B cell (primary cell): Measurements from ENCODE around the gene KLHL35. TPM values are rescaled to one million over a fixed set of nuclear protein-coding genes. Genes with fewer than 3 reads are reported as not detected.

ENCODE experiments used
- ATAC-seq: fragments of 200-7000 bp; cut with Tn5 transposase; one replicate; pipeline ENCODE4 v1.10.0; 2021; ENCODE audit warnings: low read depth, mild to moderate bottlenecking, moderate number of reproducible peaks, moderate library complexity
- CTCF ChIA-PET: fragments of 350-600 bp; sonication (Branson Sonifier 250); formaldehyde crosslinking; loops from one replicate; lab custom pipeline; 2021; ENCODE audit warnings: antibody characterized with exemption, inconsistent platforms; lab: Charles Lee
- POLR2A ChIA-PET: fragments of 350-600 bp; sonication (Branson Sonifier 250); formaldehyde crosslinking; loops from one replicate; lab custom pipeline; 2021; ENCODE audit warnings: antibody characterized with exemption; lab: Charles Lee
- DNase-seq: peaks from one replicate; pipeline ENCODE4 v3.0.0; 2013
- H2AFZ ChIP-seq: 2 replicates; pipeline ENCODE4 v1.6.1; 2012; ENCODE audit warnings: mild to moderate bottlenecking, low read depth, low read length; ENCODE audit not compliant: insufficient read depth, poor library complexity, severe bottlenecking
- H3K27ac ChIP-seq, 2 donors: 1 replicate in 1 of 2; 2 replicates in 1 of 2; pipeline ENCODE4 v1.5.1; 2012 to 2013; ENCODE audit warnings: low read length in 2 of 2, mild to moderate bottlenecking in 2 of 2, moderate library complexity in 1 of 2
- H3K27me3 ChIP-seq, 4 experiments: fragments of 200-600 bp in 1 of 4; sonication (generic) in 1 of 4; replicated peaks in 1 of 4; 1 replicate in 2 of 4; 2 replicates in 2 of 4; pipeline versions ENCODE4 v1.6.1 to v1.7.0; 2013 to 2016; ENCODE audit warnings: low read length in 3 of 4, mild to moderate bottlenecking in 2 of 4, mixed read lengths in 1 of 4, moderate library complexity in 1 of 4; ENCODE audit not compliant: insufficient read depth in 4 of 4, control insufficient read depth in 3 of 4; ENCODE audit errors: control extremely low read depth in 1 of 4
- H3K36me3 ChIP-seq, 2 experiments: replicated peaks in 1 of 2; 1 replicate in 1 of 2; 2 replicates in 1 of 2; pipeline versions ENCODE4 v1.6.1 to v1.7.1; 2013; ENCODE audit warnings: low read length in 1 of 2; ENCODE audit not compliant: insufficient read depth in 2 of 2, control insufficient read depth in 1 of 2; ENCODE audit errors: control extremely low read depth in 1 of 2, extremely low read depth in 1 of 2
- H3K4me1 ChIP-seq, 2 donors: fragments of 200-600 bp in 1 of 2; sonication (generic) in 1 of 2; 1 replicate in 1 of 2; 2 replicates in 1 of 2; pipeline versions ENCODE4 v1.5.1 to v1.6.1; 2013 to 2017; ENCODE audit warnings: low read length in 2 of 2; ENCODE audit not compliant: control insufficient read depth in 2 of 2, insufficient read depth in 2 of 2
- H3K4me2 ChIP-seq: replicated peaks from 2 replicates; pipeline ENCODE3; 2012; ENCODE audit warnings: mild to moderate bottlenecking, low read depth, low read length; ENCODE audit not compliant: poor library complexity, severe bottlenecking
- H3K4me3 ChIP-seq, 5 experiments: fragments of 200-600 bp in 1 of 5; sonication (generic) in 1 of 5; 1 replicate in 3 of 5; 2 replicates in 2 of 5; pipeline versions ENCODE4 v1.5.1 to v1.7.0; 2011 to 2016; ENCODE audit warnings: low read length in 4 of 5, mild to moderate bottlenecking in 4 of 5, low read depth in 2 of 5, control low read depth in 1 of 5, moderate library complexity in 1 of 5; ENCODE audit not compliant: insufficient read depth in 1 of 5; ENCODE audit errors: control extremely low read depth in 1 of 5, extremely low read depth in 1 of 5
- H3K79me2 ChIP-seq: fragments of 200-600 bp; sonication (generic); one replicate; pipeline ENCODE4 v1.6.0; 2016; ENCODE audit warnings: low read length; ENCODE audit not compliant: control insufficient read depth, insufficient read depth
- H3K9ac ChIP-seq: fragments of 200-600 bp; sonication (generic); 2 replicates; pipeline ENCODE4 v1.6.1; 2017; ENCODE audit warnings: mild to moderate bottlenecking, low read length, moderate library complexity
- H3K9me3 ChIP-seq, 3 donors: one replicate each; pipeline versions ENCODE4 v1.6.1 to v1.7.1; 2013; ENCODE audit warnings: low read length in 2 of 3; ENCODE audit not compliant: control insufficient read depth in 2 of 3, insufficient read depth in 1 of 3; ENCODE audit errors: control extremely low read depth in 1 of 3
- H4K20me1 ChIP-seq: 2 replicates; pipeline ENCODE4 v1.6.0; 2012; ENCODE audit warnings: mild to moderate bottlenecking, low read length; ENCODE audit not compliant: insufficient read depth, control insufficient read depth, poor library complexity, severe bottlenecking
- H3K27ac Mint-ChIP-seq: one replicate; pipeline ENCODE4 v1.8.0; 2021; ENCODE audit warnings: mixed read lengths
- H3K27me3 Mint-ChIP-seq: one replicate; pipeline ENCODE4 v1.8.0; 2021; ENCODE audit warnings: mixed read lengths
- H3K4me1 Mint-ChIP-seq: one replicate; pipeline ENCODE4 v1.8.0; 2021; ENCODE audit warnings: mixed read lengths
- H3K4me3 Mint-ChIP-seq: one replicate; pipeline ENCODE4 v1.8.0; 2021; ENCODE audit warnings: mixed read lengths
- H3K9me3 Mint-ChIP-seq: one replicate; pipeline ENCODE4 v1.8.0; 2022; ENCODE audit warnings: mixed read lengths; ENCODE audit not compliant: insufficient read depth
- CTCF ChIP-seq: fragments of 200-600 bp; IDR thresholded peaks from one replicate; pipeline ENCODE4 v1.8.0; 2022; ENCODE audit warnings: antibody characterized with exemption, mild to moderate bottlenecking
- EZH2 ChIP-seq: IDR thresholded peaks from 2 replicates; pipeline ENCODE4 v1.6.1; 2012; ENCODE audit warnings: borderline replicate concordance, low read depth, mild to moderate bottlenecking, moderate library complexity, low read length; ENCODE audit not compliant: insufficient read depth, poor library complexity, severe bottlenecking
- WGBS: methylation state at CpG from one replicate; pipeline ENCODE4 v1.1.5; 2013; ENCODE audit warnings: missing lambda C conversion rate; ENCODE audit not compliant: insufficient coverage; 5-methylcytosine and 5-hydroxymethylcytosine counted together
- intact Hi-C: fragments of 100-400 bp; cut with micrococcal nuclease; formaldehyde crosslinking; loops from one replicate; pipeline ENCODE4 v1.10.0; 2022
- polyA plus RNA-seq: library from polyadenylated mRNA; depleted of rRNA; stranded (reverse); fragments of >200 nt; gene quantifications from 2 replicates; pipeline ENCODE4 v1.2.3, GENCODE V29; 2012
- total RNA-seq, 2 donors: library from RNA; stranded (reverse); fragments of 120-200 nt in 1 of 2; gene quantifications; 1 replicate in 1 of 2; 2 replicates in 1 of 2; pipeline versions ENCODE4 v1.2.3 to v1.2.4, GENCODE V29; 2013 to 2022

KLHL35 gene
- total and polyA plus RNA-seq, 2 donors (not counting 1 experiment from before 2014, with no cell fraction given), result 0.55 to 0.59 TPM

GRCh38 chr11:75469785-75470405, 36.9 kb upstream of the KLHL35 start:
- Histone ChIP-seq H3K79me2 (no peaks in the 10 kb centered on the region), H3K4me1 (peaks cover 3 to 8% of the 10 kb centered on the region in 2 donors), H3K9ac (no peak overlapping the region), H3K27me3 (no peaks in the 10 kb centered on the region), H3K9me3 (no peaks in the 10 kb centered on the region), H3K4me3 (no peak overlapping the region), H3K4me2 (no peak overlapping the region), H3K36me3 (no peaks in the 10 kb centered on the region), H3K27ac (no peak overlapping the region), H2AFZ (no peak overlapping the region), H4K20me1 (no peaks in the 10 kb centered on the region)
- Mint-ChIP-seq H3K27ac (no peak overlapping the region), H3K4me1 (peaks cover 16% of the 10 kb centered on the region), H3K4me3 (no peak overlapping the region), H3K27me3 (no peaks in the 10 kb centered on the region), H3K9me3 (no peaks in the 10 kb centered on the region)
- TF ChIP-seq EZH2, result no peak
- no peak for TF ChIP-seq CTCF
- intact Hi-C loops, result no loop called here
- no peak for ATAC-seq
- ChIA-PET POLR2A (no interaction called here), CTCF (interaction anchor here (1.2 kb wide), 1 partner anchor 62 kb away, joined by 4 read pairs; no protein-coding TSS in a partner anchor)
- DNase-seq, result no peak
- WGBS, result 69% methylated on average over 1 of the region's 6 CpGs

- Mint-ChIP-seq H3K9me3 (no peaks in the 10 kb centered on the region), H3K4me1 (peaks cover 11% of the 10 kb centered on the region), H3K4me3 (no peak overlapping the region), H3K27ac (no peak overlapping the region), H3K27me3 (no peaks in the 10 kb centered on the region)
- ATAC-seq (no peak), DNase-seq (no peak)
- Histone ChIP-seq H3K4me1 (peaks cover 3 to 8% of the 10 kb centered on the region in 2 donors), H3K79me2 (no peaks in the 10 kb centered on the region), H3K9me3 (no peaks in the 10 kb centered on the region), H2AFZ (no peak overlapping the region), H3K4me2 (no peak overlapping the region), H3K27ac (no peak overlapping the region), H3K4me3 (no peak overlapping the region), H3K27me3 (no peaks in the 10 kb centered on the region), H3K9ac (no peak overlapping the region), H4K20me1 (no peaks in the 10 kb centered on the region), H3K36me3 (no peaks in the 10 kb centered on the region)
- ChIA-PET POLR2A (no interaction called here), CTCF (interaction anchor here (1.2 kb wide), 1 partner anchor 63 kb away, joined by 4 read pairs; no protein-coding TSS in a partner anchor)
- WGBS, result 88% methylated on average over 11 of the region's 14 CpGs
- intact Hi-C loops, result no loop called here
- TF ChIP-seq CTCF, result no peak
- no peak for TF ChIP-seq EZH2
Measured at GRCh38 chr11:75468534-75469340, 35.7 kb upstream of the KLHL35 start.
